ENCODE measurements around the gene PAPPA2.

- TF ChIP-seq EHMT2 (IDR thresholded peaks at IDR 0.05) (no peak), BRCA1 (IDR thresholded peaks at IDR 0.05) (no peak), BRCA1 (CRISPR knock-in tag; IDR thresholded peaks at IDR 0.05) (no peak), BCOR (IDR thresholded peaks at IDR 0.05) (no peak), CTCF (IDR thresholded peaks at IDR 0.05 in 2 of 3, conservative IDR thresholded peaks at IDR 0.05 in 1 of 3; ENCODE audit: insufficient read depth in 2 of 3, low read depth in 1 of 3, low read length in 3 of 3) (no peak), TEAD4 (IDR thresholded peaks at IDR 0.05; ENCODE audit: low read length) (no peak), TEAD4 (CRISPR knock-in tag; IDR thresholded peaks at IDR 0.05; ENCODE audit: borderline replicate concordance) (no peak), ZNF395 (CRISPR knock-in tag; IDR thresholded peaks at IDR 0.05) (no peak)
- TF ChIP-seq, protein P1, sequence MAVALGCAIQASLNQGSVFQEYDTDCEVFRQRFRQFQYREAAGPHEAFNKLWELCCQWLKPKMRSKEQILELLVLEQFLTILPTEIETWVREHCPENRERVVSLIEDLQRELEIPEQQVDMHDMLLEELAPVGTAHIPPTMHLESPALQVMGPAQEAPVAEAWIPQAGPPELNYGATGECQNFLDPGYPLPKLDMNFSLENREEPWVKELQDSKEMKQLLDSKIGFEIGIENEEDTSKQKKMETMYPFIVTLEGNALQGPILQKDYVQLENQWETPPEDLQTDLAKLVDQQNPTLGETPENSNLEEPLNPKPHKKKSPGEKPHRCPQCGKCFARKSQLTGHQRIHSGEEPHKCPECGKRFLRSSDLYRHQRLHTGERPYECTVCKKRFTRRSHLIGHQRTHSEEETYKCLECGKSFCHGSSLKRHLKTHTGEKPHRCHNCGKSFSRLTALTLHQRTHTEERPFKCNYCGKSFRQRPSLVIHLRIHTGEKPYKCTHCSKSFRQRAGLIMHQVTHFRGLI (CRISPR knock-in tag; IDR thresholded peaks at IDR 0.05), result no peak
- TF ChIP-seq, protein P2, sequence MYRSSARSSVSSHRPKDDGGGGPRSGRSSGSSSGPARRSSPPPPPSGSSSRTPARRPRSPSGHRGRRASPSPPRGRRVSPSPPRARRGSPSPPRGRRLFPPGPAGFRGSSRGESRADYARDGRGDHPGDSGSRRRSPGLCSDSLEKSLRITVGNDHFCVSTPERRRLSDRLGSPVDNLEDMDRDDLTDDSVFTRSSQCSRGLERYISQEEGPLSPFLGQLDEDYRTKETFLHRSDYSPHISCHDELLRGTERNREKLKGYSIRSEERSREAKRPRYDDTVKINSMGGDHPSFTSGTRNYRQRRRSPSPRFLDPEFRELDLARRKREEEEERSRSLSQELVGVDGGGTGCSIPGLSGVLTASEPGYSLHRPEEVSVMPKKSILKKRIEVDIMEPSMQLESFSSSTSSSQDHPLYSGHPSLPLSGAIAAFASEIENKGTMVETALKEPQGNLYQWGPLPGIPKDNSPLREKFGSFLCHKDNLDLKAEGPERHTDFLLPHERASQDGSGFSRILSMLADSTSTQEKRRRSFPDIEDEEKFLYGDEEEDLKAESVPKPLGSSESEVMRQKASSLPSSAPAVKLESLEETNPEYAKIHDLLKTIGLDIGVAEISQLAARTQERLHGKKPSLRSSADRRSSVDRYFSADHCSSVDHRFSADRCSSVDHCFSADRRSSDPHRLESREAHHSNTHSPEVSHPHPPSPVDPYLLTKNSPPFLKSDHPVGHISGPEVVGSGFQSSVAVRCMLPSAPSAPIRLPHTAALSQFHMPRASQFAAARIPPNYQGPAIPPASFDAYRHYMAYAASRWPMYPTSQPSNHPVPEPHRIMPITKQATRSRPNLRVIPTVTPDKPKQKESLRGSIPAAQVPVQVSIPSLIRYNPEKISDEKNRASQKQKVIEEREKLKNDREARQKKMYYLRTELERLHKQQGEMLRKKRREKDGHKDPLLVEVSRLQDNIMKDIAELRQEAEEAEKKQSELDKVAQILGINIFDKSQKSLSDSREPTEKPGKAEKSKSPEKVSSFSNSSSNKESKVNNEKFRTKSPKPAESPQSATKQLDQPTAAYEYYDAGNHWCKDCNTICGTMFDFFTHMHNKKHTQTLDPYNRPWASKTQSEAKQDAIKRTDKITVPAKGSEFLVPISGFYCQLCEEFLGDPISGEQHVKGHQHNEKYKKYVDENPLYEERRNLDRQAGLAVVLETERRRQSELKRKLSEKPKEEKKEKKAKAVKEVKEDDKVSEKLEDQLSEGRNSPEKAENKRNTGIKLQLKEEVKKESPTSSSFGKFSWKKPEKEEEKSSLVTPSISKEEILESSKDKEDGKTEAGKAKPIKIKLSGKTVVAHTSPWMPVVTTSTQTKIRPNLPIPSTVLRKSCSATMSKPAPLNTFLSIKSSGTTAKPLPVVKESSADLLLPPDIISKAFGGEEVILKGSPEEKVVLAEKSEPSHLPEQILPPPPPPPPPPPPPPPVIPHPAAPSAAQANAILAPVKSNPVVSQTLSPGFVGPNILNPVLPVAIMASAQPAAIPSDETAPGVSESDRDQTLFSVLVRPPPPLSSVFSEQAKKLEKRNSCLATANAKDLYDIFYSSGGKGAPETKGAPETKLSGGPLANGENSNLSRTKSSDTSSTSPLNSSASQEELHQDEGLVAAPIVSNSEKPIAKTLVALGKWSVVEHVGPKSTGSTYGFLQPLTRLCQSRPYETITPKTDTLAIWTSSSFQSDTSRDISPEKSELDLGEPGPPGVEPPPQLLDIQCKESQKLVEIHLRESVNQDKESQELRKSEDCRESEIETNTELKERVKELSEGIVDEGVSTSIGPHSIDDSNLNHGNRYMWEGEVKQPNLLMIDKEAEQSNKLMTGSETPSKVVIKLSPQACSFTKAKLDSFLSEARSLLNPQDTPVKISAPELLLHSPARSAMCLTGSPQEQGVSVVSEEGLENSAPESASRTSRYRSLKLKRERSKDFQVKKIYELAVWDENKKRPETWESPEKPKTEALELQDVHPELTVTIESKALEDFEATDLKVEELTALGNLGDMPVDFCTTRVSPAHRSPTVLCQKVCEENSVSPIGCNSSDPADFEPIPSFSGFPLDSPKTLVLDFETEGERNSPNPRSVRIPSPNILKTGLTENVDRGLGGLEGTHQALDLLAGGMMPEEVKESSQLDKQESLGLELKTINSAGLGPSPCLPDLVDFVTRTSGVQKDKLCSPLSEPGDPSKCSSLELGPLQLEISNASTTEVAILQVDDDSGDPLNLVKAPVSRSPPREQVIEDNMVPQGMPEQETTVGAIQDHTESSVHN (IDR thresholded peaks at IDR 0.05; ENCODE audit: borderline replicate concordance in 1 of 2, low read depth in 1 of 2), result no peak
Measured at GRCh38 chr1:176811511-176812288, 348.7 kb downstream of the PAPPA2 start.
